GM21447 (cell line): ENCODE measurements around the gene STK35.

Experiments
- ATAC-seq: cut with Tn5 transposase; IDR thresholded peaks from one replicate; pipeline ENCODE4 v1.9.1; 2021; ENCODE audit not compliant: unreplicated experiment

The STK35 gene

DNA sequence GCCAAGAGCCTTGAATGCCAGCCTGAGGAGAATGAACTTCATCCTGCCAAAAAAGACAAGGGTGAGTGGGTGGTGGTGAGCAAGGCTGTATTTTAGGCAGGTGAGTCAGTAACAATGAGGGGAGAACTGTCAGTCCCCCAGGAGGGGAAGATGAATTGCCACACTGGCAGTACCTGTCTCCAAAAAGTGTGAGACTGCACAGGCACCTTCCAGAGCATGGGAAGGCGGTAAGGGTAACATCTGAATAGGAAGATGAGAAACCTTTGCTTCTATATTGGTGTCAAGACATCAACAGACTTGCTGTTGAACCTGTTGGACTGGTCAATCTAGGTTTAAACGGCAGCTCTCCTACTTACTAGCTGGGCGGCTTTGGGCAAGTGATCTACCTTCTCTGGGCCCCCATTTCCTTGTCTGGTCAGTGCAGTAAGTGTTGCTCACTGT, 30.9 kb downstream of the STK35 start:
- no peak for ATAC-seq

DNA sequence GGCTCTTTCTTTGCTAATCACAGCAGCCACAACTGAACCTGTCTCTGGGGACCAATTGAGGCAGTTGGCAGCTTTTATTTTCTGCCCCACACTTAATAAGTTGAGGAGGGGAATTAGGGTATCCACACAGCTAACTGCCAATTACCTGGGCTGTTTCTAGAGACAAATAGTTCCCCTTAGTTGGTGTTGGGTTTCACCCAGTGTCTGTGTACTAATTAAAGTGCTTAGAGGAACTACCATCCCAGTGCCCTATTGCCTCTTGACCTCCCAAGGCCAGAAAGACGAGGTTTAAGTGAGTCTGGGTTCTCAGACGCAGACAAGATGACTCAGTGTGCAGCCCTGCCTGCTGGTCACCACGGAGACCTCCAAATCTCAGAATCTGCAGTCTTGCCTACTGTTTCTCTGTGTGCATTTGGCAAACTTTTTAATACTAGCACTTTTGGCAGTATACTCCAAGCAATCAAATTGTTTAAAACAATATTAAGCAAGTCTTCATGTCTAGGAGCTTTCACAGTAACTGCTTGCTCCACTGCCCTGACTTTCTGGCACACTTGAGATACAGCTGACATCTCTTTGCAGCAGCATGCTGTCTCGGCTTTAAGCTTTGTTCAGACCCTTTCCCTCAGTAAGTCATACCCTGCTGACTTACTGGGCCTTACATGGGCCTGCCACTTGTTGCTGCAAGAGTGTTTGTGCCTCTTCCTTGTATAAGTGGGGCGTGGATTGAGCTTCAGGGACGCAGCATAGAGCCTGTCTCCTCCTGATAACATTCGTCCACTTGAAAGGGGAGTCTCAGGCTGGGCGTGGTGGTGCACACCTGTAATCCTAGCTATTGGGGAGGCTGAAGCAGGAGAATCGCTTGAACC, 31.9 kb downstream of the STK35 start:
- ATAC-seq = no peak

DNA sequence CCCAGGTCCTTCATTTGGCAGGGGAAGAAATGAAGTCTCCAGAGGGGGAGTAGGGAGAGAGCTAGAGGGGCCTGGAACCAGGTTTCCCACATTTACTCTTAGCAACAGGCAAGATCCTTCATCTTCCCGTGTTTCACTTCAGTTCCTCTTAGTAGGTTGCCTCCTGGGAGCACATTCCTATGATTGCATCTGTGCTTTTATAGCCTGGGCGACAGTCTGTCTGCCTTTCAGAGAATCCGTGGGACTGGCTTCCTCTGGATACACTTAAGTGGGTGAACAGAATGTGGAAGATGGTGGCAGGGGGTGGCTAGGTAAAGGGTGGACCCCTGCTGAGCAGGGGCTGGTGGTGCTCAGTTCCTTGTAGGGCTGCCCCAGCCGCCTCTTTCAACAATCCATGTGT, 33.4 kb downstream of the STK35 start:
- ATAC-seq = no peak

- ATAC-seq = no peak
These were observed 34.6 kb downstream of the STK35 start for GRCh38 chr20:2136275-2136674.

GRCh38 chr20:2137552-2138201, 36.0 kb downstream of the STK35 start:
- ATAC-seq = no peak

DNA sequence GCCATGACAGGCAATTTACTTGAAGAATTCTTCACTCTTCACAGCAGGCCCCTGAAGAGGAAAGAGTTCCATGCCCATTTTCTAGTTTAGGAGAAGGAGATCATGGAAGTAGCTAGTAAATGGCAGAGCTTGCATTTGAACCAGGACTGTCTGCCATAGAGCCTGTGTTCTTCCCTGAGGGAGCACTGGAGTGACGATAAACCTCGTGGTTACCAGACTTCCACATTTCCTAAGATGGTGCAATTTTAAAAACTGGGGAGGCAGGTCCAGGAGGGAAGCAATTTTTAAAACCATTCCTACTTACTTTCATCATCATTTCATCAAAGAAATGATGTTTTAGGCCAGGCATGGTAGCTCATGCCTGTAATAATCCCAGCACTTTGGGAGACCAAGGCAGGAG, 36.8 kb downstream of the STK35 start:
- ATAC-seq = no peak

GRCh38 chr20:2139250-2139649, 37.6 kb downstream of the STK35 start:
- ATAC-seq = no peak

GRCh38 chr20:2139736-2140135, 38.1 kb downstream of the STK35 start:
- no peak for ATAC-seq

- ATAC-seq = no peak
These were observed 38.9 kb downstream of the STK35 start for GRCh38 chr20:2140561-2140960.

GRCh38 chr20:2141600-2142575, 40.3 kb downstream of the STK35 start:
- no peak for ATAC-seq

DNA sequence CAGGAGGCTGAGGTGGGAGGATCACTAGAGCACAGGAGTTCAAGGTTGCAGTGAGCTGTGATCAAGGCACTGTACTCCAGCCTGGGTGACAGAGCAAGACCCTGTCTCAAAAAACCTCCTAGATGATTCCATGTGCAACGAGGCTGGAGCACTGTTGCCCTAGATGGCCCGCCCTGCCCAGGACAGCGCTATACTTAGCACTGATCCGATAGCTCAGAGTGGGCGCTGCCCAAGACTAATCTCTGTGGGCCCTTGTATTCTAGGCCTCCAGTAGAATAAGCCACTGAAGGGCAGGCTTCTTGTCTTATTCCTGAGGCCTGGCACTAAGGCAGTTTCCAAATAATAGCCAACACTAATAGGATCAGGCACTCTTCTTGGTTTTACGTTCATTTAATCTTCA, 41.0 kb downstream of the STK35 start:
- no peak for ATAC-seq

- ATAC-seq = no peak
These were observed 42.0 kb downstream of the STK35 start for GRCh38 chr20:2143594-2143993.

DNA sequence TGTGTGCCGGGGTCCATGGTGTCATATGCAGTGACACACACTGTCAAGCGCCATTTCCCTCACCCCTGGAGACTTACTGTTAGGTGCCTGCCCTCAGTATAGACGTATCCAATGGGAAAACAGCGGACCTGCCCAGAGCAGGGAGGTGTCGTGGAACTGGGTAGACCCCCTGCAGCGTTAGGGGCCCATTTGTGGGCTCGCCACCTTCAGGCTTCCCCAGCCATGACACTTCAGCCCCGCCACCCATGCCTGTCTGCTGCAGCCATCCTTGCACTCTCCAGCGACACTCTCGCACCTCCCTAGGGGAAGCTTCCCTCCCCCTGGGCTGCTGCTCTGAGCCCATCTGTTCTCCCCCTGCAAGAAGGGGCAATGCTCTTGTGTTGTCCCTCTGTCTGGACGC, 43.2 kb downstream of the STK35 start:
- ATAC-seq = no peak

DNA sequence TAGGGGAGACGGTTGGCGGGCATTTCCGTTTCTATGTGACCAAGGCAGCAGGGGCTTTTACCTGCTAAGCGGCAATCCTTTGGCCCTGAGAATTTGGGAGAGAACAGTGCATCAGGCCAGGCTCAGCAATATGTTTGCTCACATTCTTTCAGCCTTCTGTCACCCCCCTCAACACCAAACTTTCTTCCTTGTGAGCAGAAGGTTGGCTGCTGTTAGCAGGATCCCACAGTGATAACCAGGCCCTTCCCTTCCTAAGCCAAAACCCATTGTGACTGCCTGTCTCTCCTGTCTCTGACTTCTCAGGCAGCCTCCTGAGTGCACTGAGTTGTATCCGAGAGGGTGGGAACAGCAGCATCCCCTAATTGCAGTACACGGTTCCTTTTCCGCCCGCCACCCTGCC, 43.7 kb downstream of the STK35 start:
- no peak for ATAC-seq

DNA sequence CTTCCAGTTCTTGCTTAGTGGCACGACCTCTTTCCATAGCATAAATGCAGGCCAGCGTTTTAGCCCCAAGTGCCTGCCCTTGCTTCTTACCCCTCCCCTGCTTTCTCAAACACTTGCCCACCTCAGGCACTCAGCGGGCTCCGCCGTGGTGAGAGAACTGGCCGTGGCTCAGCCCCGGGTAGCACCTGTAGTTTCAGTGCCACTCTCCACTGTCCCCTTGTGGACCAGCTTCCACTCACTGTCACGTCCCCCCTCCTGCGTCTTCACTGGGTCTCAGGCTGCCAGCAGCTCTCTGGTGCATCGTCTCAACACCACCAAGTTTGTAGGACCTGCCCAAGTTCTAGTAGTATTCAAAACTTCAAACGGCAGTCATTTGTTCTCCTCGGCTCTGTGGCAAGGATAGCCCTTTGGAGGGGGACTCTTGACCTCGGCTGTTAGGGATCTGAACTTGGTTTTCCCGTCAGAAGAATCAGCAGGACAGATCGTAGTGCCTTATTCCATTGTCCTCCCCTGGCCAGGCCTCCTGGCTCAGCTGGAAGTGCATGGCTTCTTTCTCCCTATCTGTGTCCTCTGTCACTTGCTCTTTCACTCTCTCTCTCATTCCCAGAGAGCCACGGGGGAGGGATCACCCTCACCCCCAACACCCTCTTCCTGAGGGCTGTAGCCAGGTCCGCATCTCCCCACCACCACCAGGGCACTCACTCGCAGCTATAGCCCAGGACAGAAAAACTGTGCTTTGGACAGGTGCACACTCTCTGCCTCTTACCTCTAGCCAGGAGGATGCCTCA, 44.6 kb downstream of the STK35 start:
- no peak for ATAC-seq

DNA sequence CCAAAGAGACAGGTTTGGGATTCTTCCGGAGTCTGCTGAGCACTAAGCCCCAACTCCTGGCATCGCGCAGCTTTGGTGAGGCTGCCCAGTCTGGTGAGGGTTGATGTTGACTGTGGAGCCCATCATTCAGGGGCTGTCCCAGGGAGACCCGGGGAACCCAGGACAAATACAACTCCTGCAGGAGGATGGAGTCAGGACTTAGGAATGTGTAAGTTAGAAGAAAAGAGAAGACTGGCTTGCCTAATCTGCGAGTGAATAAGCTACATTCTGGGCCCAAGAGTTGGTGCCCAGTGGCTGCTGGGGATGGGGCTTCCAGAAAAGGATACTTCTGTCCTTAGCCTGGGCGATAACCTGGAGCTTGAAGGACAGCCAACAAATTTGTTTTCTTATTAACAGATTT, 47.9 kb downstream of the STK35 start:
- ATAC-seq = no peak

DNA sequence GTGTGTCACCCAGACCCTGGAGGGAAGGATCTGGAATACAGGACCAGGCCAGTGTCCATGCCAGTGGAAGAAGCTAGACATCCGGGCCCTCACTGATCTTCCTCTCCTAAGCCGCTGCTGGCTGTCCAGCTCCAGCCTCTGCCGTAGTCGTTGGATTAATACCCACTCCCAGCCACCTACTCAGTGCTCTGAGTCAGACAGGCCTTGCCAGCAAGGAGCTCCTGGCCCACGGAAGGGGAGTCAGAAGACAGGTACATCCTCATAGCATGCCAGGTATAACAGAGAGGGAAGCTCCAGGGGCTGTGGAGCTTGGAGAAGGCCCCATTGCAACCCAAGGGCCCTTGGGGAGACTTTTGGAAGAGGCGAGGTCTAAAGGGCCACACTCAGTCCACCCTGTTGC, 49.0 kb downstream of the STK35 start:
- ATAC-seq = no peak

- no peak for ATAC-seq
These were observed 50.2 kb downstream of the STK35 start for GRCh38 chr20:2151858-2152281.

DNA sequence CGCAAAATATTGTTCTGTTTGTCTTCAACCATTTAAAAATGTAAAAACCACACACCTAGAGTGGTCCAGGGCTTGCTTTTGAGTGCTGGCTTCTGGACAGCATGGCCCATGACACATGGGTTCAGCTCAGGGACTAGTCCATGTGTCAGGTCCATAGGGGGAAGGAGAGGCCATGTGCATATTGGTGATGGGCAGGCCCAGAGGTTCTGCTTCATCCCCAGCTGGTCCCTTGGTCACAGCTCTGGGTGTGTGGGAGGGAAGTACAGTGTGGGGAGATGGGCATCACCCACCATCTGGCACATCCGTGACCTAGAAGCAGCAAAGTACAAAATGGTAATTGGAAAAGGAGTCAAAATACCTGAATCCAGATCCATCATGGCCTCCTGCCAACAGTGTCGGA, 50.7 kb downstream of the STK35 start:
- ATAC-seq = no peak

DNA sequence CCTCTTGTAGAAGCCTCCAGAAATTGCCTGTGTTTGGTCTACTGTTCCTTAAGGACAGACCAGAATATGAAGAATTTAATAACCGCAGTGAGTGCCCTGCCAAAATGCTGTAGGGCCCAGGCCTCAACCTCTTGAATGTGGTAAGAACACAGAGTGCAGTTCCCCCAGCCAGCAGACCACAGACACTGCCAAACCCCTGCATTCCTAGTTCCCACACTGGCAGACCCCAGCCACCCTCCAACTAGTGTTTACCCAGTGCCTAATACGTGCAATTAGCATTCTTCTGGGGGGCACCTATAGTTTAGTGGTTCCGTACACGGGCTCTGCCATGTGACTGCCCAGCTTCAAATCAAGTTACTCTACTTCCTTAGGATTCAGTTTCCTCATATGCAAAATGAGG, 51.7 kb downstream of the STK35 start:
- ATAC-seq = no peak

GRCh38 chr20:2156224-2156623, 54.6 kb downstream of the STK35 start:
- ATAC-seq = no peak
